GM15510 (cell line): ENCODE results near the gene PLA2G4D.

Experiments used
- POLR2A ChIP-seq: IDR thresholded peaks from 3 replicates; pipeline ENCODE4 v1.6.1; 2011; ENCODE audit warnings: borderline replicate concordance; ENCODE audit not compliant: insufficient read length; ENCODE audit errors: extremely low read depth

The PLA2G4D gene

GRCh38 chr15:42108806-42109205, 14.4 kb upstream of the PLA2G4D start:
- no peak for TF ChIP-seq POLR2A

GRCh38 chr15:42108189-42108588, 13.8 kb upstream of the PLA2G4D start:
- TF ChIP-seq POLR2A = no peak

DNA sequence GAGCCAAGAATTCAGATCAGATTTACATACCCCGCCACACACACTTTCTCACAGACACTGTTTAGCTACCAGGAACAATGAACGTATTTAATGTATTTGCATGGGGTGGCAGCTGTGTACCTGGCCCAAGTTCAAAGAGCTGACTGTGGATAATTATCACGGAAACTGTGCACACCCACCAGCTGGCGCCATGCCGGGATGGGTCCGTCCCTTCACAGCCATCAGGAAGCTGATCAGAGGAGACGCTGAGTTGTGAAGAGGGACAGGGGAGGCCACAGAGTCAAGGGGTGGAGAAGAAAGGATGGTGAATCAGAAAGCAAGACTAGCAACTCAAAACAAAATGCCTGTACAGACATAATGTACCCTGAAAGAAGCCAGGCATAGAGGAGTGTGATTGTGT, 13.1 kb upstream of the PLA2G4D start:
- TF ChIP-seq POLR2A = no peak

- no peak for TF ChIP-seq POLR2A
These were observed 11.9 kb upstream of the PLA2G4D start for GRCh38 chr15:42106288-42106687.

DNA sequence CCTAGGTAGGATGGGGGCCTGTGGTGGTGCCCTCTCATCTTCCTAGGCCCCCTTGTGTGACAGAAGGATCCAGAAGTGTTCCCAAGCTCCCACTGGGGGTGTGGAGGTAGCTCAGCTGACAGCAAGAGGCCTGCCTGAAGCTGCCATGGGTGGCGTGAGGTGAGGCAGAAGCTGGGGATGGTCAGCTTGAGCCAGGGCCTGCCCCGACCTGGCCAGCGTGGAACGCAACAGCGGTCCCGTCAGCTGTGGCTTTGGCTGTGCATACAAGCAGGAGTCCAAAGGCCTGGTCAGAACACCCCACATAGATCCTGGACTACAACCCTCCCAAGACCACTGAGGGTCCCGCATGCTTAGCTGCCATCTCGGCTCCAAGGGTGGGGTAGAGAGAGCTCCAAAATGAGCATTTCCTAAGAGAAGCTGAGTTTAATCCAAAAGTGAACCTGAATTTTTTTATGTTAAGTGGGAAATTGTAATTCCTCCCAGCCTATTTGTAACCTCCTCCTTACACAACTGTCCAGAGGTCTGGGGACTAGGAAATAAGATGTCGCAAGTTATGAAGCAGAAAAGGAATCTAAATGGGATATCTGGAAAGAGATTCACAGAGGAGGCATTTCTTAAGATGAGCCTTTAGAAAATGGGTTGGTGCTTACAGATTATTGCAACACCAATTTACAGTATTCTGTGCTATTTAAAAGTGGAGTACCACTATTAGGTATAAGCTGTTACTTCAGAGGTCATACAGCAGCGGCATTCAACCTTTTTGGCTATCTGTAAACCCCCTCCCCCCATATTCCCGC, 9.9 kb upstream of the PLA2G4D start:
- no peak for TF ChIP-seq POLR2A

DNA sequence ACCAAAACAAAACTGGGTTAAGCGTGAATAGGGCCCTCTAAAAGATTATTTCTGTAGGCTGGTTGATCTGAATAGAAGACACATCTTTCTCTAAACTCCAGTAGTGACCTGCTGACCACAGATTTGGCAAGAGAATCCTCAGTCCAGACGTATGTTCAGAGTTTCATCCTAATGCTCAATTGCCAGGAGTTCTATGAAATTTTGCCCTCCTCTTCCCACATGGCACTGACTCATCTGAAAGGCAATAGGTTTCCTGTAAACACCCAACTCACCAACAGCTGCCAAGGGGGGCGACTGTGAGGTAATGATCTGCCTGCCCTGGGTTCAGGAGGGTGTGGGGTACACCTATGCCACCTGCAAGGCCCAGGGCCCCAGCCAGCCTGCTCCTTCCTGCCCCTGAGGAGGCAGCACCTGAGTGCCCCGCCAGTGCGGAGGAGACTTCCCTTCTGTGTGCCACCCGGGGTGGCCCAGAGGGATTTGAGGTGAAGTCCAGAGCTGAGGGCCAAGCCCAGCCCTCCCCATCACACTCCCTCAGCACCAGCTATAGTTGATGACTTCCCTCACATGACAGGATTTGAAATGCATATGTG, 8.4 kb upstream of the PLA2G4D start:
- no peak for TF ChIP-seq POLR2A

- no peak for TF ChIP-seq POLR2A
These were observed 7.5 kb upstream of the PLA2G4D start for GRCh38 chr15:42101861-42102260.

DNA sequence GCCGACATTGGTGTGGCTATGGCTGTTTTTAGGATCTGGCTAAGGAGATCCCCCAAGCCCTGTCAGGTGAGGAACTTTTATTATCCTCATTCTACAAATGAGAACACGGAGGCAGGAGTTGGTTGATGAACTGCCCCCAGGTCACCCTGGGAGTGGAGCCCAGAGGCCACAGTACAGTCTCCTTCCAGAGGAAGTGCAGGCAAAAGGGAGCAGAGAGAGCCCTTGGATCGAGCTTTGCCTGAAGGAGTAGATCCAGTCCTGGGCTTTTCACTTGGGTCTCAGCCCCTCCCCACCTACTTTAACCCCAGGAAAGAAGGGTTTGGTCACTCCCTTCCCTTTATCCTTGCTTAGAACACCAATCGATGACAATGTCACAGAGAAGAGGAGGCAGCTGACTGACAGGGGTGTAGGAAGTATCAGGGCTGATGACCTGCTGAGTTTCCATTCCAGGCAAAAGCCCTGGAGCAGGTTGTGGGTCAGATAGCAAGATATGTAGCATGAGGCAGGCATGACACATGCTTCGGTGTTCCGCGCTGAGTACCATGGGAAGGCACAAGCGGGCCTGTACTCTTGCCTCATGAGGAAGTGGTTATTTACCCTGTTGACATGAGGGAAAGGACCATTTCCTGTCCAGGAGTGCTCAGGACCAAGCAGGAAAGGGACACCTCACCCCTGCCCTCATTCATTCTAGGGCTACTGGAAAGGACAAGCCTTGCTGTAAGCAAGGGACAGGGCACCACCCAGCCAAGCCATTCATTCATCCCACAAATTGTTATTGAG, 5.8 kb upstream of the PLA2G4D start:
- TF ChIP-seq POLR2A = no peak

DNA sequence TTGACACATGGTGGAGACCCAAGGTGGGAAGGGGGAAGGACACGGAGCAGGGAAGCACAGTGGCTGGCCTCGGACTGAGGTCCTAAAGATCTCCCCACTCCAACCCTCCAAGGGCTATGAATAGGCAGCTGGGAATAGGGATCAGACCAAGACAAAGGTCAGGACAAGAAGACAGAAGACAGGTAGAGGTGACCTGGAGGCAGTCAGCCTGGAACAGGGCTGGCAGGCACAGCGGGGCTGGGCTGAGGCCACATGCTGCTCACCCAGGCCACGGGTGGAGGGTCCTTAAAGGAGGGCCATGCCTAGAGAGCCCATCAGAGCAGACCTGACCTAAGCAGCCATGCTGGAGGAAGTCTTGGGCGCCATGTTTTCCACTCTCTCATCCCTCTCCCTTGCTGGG, 2.7 kb upstream of the PLA2G4D start:
- TF ChIP-seq POLR2A = no peak

- TF ChIP-seq POLR2A = no peak
These were observed 396 bp downstream of the PLA2G4D start for GRCh38 chr15:42093966-42094365.

GRCh38 chr15:42092398-42093318, 1.7 kb downstream of the PLA2G4D start:
- no peak for TF ChIP-seq POLR2A

- TF ChIP-seq POLR2A = no peak
These were observed 3.6 kb downstream of the PLA2G4D start for GRCh38 chr15:42090781-42091180.

- no peak for TF ChIP-seq POLR2A
These were observed 4.0 kb downstream of the PLA2G4D start for GRCh38 chr15:42090370-42090769.

DNA sequence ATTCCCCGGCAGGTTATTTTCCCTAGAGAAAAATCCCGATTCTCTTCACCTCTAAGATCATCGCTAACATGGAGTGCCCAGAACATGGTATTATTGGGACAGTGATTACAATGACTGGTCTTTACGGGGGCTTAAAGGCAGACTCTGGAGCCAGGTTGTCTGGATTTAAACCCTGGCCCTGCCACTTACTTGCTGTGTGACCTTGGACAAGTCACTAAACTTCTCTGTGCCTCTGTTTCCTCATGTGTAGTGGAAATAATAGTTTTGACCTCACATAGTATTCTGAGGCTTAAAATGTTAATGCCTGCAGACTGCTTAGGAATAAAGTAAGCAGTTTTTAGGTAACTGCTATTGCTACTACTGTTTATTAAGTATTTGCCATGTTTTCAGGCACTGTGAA, 4.4 kb downstream of the PLA2G4D start:
- no peak for TF ChIP-seq POLR2A

DNA sequence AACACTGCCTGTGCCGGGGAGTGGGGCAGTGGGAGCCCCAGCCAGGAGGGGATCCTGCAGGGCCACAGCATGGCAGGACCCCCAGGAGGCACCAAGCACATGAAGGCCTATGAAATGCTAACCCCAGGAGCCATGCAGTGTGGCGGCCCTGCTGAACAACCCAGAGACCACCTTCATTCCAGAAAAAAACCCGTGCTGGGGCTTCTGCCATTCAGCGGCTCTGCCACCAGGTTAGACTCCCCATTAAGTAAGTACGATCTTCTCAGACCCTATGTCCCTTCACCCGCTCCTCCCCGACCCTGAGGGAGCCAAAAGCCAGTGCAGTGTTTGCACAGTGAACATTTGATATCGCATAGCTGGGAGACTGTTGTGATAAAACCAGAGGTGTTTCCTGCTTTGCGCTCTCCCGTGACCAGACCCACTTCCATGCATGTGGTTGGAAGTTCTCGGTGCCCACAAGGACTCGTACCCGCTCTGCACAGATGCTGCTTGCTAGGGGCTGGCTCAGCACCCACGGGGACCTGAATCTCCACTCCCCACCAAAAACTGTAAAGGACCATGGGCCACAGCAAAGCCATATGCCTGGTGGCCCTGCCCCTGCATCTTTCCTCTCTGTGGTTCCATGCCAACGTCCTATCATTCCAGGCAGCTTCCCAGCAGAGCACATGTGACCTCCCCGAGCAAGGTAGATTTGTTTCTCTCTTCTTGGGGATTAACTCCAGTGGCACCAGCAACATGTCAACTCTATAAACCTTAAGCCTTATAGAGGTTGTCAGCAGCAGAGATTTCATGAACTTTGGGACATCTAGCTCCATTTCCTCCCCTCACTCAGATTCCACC, 5.3 kb downstream of the PLA2G4D start:
- no peak for TF ChIP-seq POLR2A
